Skeletal muscle satellite cell (primary cell): ENCODE results near the gene SH2D7.

ENCODE experiments used
- H3K27me3 ChIP-seq: 2 replicates; pipeline ENCODE4 v1.7.0; 2013; ENCODE audit warnings: low read length; ENCODE audit not compliant: control insufficient read depth, insufficient read depth
- H3K36me3 ChIP-seq: 2 replicates; pipeline ENCODE4 v1.7.0; 2013; ENCODE audit warnings: mild to moderate bottlenecking, control low read depth, low read length; ENCODE audit not compliant: insufficient read depth
- H3K4me1 ChIP-seq: 2 replicates; pipeline ENCODE4 v1.7.0; 2013; ENCODE audit warnings: low read length; ENCODE audit not compliant: control insufficient read depth, insufficient read depth
- H3K4me2 ChIP-seq: 2 replicates; pipeline ENCODE4 v1.7.0; 2013; ENCODE audit warnings: mild to moderate bottlenecking, low read length
- H3K4me3 ChIP-seq: 2 replicates; pipeline ENCODE4 v1.7.0; 2013; ENCODE audit warnings: low read length
- H3K9ac ChIP-seq: 2 replicates; pipeline ENCODE4 v1.7.0; 2013; ENCODE audit warnings: mild to moderate bottlenecking, low read depth, low read length, moderate library complexity
- H3K9me3 ChIP-seq: replicated peaks from 2 replicates; pipeline ENCODE4 v1.7.0; 2013; ENCODE audit warnings: mild to moderate bottlenecking, control low read depth, low read length

SH2D7 gene

GRCh38 chr15:78100886-78101285 is 8.5 kb downstream of the SH2D7 start:
- no peaks in the 10 kb centered on the region for H3K9me3 ChIP-seq
- no peaks in the 10 kb centered on the region for H3K27me3 ChIP-seq
- H3K4me3 ChIP-seq = no peak overlapping the region
- H3K36me3 ChIP-seq = no peaks in the 10 kb centered on the region
- H3K4me1 ChIP-seq = peaks cover 3% of the 10 kb centered on the region
- no peak overlapping the region for H3K4me2 ChIP-seq
- no peak overlapping the region for H3K9ac ChIP-seq

- Histone ChIP-seq H3K4me2 (no peak overlapping the region), H3K9ac (no peak overlapping the region), H3K27me3 (no peaks in the 10 kb centered on the region), H3K4me3 (no peak overlapping the region), H3K4me1 (peaks cover 6% of the 10 kb centered on the region), H3K36me3 (no peaks in the 10 kb centered on the region), H3K9me3 (no peaks in the 10 kb centered on the region)
Observed at GRCh38 chr15:78101423-78102105, 9.2 kb downstream of the SH2D7 start.

DNA sequence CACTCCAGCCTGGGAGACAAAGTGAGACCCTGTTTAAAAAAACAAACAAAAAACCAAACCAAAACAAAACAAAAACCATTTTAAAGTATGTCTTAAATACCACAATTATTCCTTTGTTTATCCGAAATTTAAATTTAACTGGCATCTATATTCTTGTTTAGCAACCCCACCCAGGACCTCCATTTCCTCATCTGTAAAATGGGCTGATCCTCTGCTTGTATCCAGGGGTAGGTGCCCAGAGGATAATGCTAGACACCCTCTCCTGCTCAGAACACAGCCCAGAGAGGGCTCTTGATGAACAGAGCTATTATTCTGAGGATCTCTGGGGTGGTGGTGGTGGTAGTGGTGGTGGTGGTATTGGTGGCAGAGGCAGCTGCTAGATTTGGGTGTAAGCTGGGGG is 9.8 kb downstream of the SH2D7 start:
- no peak overlapping the region for H3K4me3 ChIP-seq
- no peak overlapping the region for H3K9ac ChIP-seq
- H3K4me2 ChIP-seq = no peak overlapping the region
- no peaks in the 10 kb centered on the region for H3K27me3 ChIP-seq
- H3K9me3 ChIP-seq = no peaks in the 10 kb centered on the region
- peaks cover 6% of the 10 kb centered on the region for H3K4me1 ChIP-seq
- H3K36me3 ChIP-seq = no peaks in the 10 kb centered on the region

GRCh38 chr15:78102741-78103140 is 10.4 kb downstream of the SH2D7 start:
- no peaks in the 10 kb centered on the region for H3K36me3 ChIP-seq
- H3K27me3 ChIP-seq = no peaks in the 10 kb centered on the region
- H3K4me1 ChIP-seq = peaks cover 6% of the 10 kb centered on the region
- H3K4me3 ChIP-seq = no peak overlapping the region
- H3K4me2 ChIP-seq = no peak overlapping the region
- no peak overlapping the region for H3K9ac ChIP-seq
- H3K9me3 ChIP-seq = no peaks in the 10 kb centered on the region

GRCh38 chr15:78103406-78104118 is 11.2 kb downstream of the SH2D7 start:
- no peaks in the 10 kb centered on the region for H3K27me3 ChIP-seq
- no peaks in the 10 kb centered on the region for H3K36me3 ChIP-seq
- H3K4me3 ChIP-seq = no peak overlapping the region
- no peak overlapping the region for H3K9ac ChIP-seq
- no peaks in the 10 kb centered on the region for H3K9me3 ChIP-seq
- H3K4me2 ChIP-seq = no peak overlapping the region
- peaks cover 6% of the 10 kb centered on the region for H3K4me1 ChIP-seq

GRCh38 chr15:78104119-78104479 is 11.7 kb downstream of the SH2D7 start:
- Histone ChIP-seq H3K9ac (no peak overlapping the region), H3K4me1 (peaks cover 6% of the 10 kb centered on the region), H3K4me3 (no peak overlapping the region), H3K27me3 (no peaks in the 10 kb centered on the region), H3K36me3 (no peaks in the 10 kb centered on the region), H3K4me2 (no peak overlapping the region), H3K9me3 (no peaks in the 10 kb centered on the region)

DNA sequence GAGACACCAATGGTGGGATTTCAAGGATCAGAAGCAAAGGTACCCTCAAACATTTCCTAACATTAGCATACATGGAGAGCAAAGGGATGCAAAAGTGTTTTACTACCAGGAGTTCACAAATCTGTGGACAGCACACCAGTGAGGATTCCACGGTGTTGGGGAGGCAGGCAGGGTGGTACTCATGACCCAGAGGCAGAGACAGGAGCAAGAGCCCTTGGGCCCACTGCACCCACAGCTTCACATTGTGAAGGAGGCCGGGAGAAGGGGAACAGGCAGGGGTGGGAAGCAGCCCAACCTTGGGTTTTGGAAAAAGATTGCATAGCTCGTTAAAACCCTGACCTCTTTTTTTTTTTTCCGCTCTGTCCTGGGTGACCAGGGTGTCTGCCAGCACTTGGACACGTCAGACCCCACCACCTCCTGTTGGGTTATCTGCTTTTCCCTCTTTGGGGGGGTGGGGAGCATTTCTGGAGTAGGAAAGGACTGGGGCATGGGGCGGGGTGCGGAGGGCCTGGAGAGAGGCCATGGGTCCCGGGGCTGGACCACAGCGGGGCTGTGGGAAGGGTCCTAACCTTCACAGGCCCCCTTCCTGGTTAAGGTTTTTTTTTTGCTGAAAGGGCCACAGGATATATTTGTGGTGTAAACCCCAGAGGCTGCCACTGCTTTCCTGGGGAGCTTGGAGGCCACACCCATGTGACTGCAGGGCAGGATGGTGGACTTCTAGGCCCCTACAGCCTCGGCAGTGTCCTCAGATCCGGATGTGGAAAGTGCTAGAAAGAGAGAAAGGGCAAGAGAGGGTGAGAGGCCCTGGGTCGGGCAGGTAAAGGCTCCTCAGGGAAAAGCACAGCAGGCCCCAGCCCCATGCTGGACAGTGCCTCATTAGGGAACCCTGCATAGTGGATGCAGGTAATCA is 12.5 kb downstream of the SH2D7 start:
- H3K4me3 ChIP-seq = no peak overlapping the region
- H3K27me3 ChIP-seq = no peaks in the 10 kb centered on the region
- no peak overlapping the region for H3K4me2 ChIP-seq
- H3K36me3 ChIP-seq = no peaks in the 10 kb centered on the region
- no peak overlapping the region for H3K9ac ChIP-seq
- H3K4me1 ChIP-seq = peaks cover 6% of the 10 kb centered on the region
- H3K9me3 ChIP-seq = no peaks in the 10 kb centered on the region

DNA sequence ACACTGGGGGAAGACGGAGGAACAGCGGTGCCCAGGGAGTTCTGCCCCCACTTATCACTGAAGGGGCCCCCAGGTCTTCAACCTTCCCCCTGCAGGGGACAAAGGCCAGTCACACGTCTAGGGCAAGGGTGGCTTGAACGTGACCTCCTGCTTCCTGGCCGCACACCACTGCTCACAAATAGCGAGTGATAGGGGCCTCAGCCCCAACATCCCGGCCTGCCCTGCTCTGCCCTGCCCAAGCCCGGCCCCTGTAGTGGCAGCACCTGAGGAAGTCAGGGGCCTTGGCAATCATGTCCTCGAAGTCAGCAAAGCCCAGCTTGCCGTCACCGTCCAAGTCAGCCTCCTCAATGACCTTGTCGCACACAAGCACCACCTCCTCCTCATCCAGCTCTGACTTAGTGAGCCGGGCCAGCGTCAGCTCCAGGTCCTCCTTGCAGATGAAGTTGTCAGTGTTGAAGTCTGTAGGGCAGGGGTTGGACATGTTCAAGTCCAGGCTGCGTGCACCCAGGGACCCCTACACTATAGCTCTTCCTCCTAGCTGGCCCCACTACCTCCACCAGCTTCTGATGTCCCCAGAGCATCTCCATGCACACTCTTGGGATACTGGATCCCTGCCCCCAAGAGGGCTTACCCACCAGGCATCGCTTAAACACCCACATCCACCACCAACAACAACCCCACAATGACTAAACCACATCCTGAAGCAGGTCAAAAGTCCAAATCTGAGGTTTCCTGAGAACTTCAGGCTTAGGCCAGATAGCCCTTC is 13.3 kb downstream of the SH2D7 start:
- no peak overlapping the region for H3K4me2 ChIP-seq
- H3K4me3 ChIP-seq = no peak overlapping the region
- H3K4me1 ChIP-seq = peaks cover 6% of the 10 kb centered on the region
- H3K36me3 ChIP-seq = no peaks in the 10 kb centered on the region
- no peaks in the 10 kb centered on the region for H3K27me3 ChIP-seq
- H3K9ac ChIP-seq = no peak overlapping the region
- no peaks in the 10 kb centered on the region for H3K9me3 ChIP-seq

GRCh38 chr15:78107471-78107870 is 15.1 kb downstream of the SH2D7 start:
- no peak overlapping the region for H3K4me3 ChIP-seq

GRCh38 chr15:78108300-78109084 is 16.1 kb downstream of the SH2D7 start:
- Histone ChIP-seq H3K4me2 (no peak overlapping the region), H3K27me3 (no peaks in the 10 kb centered on the region)

More at GRCh38 chr15:78107471-78107870, 15.1 kb downstream of the SH2D7 start:
- H3K4me2 ChIP-seq = no peak overlapping the region
- H3K27me3 ChIP-seq = no peaks in the 10 kb centered on the region
- H3K9ac ChIP-seq = no peak overlapping the region
- H3K4me1 ChIP-seq = peaks cover 6% of the 10 kb centered on the region
- H3K36me3 ChIP-seq = no peaks in the 10 kb centered on the region
- no peaks in the 10 kb centered on the region for H3K9me3 ChIP-seq

More at GRCh38 chr15:78108300-78109084, 16.1 kb downstream of the SH2D7 start:
- Histone ChIP-seq H3K4me1 (peaks cover 6% of the 10 kb centered on the region), H3K4me3 (no peak overlapping the region), H3K9me3 (no peaks in the 10 kb centered on the region), H3K9ac (no peak overlapping the region), H3K36me3 (no peaks in the 10 kb centered on the region)
